ENCODE results near the gene IDUA. TPM values are rescaled to one million over a fixed set of nuclear protein-coding genes. Genes with fewer than 3 reads are reported as not detected.

Gene IDUA
- total and polyA plus RNA-seq, 2 of the 4 experiments (the other 2 are of a cell fraction), result 0.72 to 12.5 TPM

GRCh38 chr4:1001561-1002130 lies 14.8 kb downstream of the IDUA start:
- dilution Hi-C loops (cut with HindIII; ENCODE audit: low sequenced_read_pairs, unreplicated experiment), result no loop called here
- Histone ChIP-seq H3K79me1 (ENCODE audit: low read depth in 1 of 2, low read length in 2 of 2) (no peaks in the 10 kb centered on the region), H4K8ac (ENCODE audit: low read depth in 2 of 2, low read length in 2 of 2) (no peak overlapping the region), H2BK120ac (ENCODE audit: low read depth, low read length) (no peak overlapping the region), H3K56ac (ENCODE audit: extremely low read depth, insufficient read depth, low read length) (no peak overlapping the region), H3K9me1 (ENCODE audit: insufficient read depth, low read length) (no peaks in the 10 kb centered on the region), H4K5ac (ENCODE audit: low read depth, low read length) (no peak overlapping the region), H4K91ac (ENCODE audit: insufficient read depth, low read depth, low read length) (no peak overlapping the region), H3K18ac (ENCODE audit: low read depth, low read length) (no peak overlapping the region), H2AK5ac (ENCODE audit: low read depth, low read length) (no peak overlapping the region), H3K4me2 (ENCODE audit: low read depth, low read length) (no peak overlapping the region), H2BK5ac (ENCODE audit: low read depth, low read length, poor library complexity, severe bottlenecking) (no peak overlapping the region), H4K20me1 (ENCODE audit: insufficient read depth, low read length) (peaks cover 9% of the 10 kb centered on the region), H2BK15ac (ENCODE audit: low read depth, low read length) (no peak overlapping the region), H2BK20ac (ENCODE audit: low read depth, low read length) (no peak overlapping the region), H3K36me3 (ENCODE audit: control insufficient read depth, insufficient read depth, low read length) (no peaks in the 10 kb centered on the region), H3K27me3 (ENCODE audit: control insufficient read depth, insufficient read depth, low read length) (peaks cover 67% of the 10 kb centered on the region), H2AFZ (replicated peaks; ENCODE audit: low read length, poor library complexity) (peak overlapping the region; percentile 0), H3K4ac (ENCODE audit: low read depth, low read length) (no peak overlapping the region), H3K4me3 (ENCODE audit: insufficient read depth, low read depth, low read length) (no peak overlapping the region), H3K14ac (replicated peaks; ENCODE audit: low read depth, low read length) (no peak overlapping the region), H3K4me1 (ENCODE audit: control insufficient read depth, insufficient read depth, low read length) (peaks cover 4% of the 10 kb centered on the region; the same call in 1 of the 2 replicates), H2AK9ac (replicated peaks; ENCODE audit: low read depth, low read length, poor library complexity) (no peak overlapping the region), H3K9me3 (ENCODE audit: control insufficient read depth, insufficient read depth, low read length) (peaks cover under 1% of the 10 kb centered on the region), H3K9ac (ENCODE audit: low read depth, low read length) (no peak overlapping the region), H3K23ac (ENCODE audit: low read depth, low read length) (no peak overlapping the region), H3K27ac (ENCODE audit: insufficient read depth, low read length) (no peak overlapping the region)
- BruUV-seq (replicated peaks), result no TSS peak
- CTCF ChIA-PET, result no interaction called here
- POLR2A ChIA-PET (ENCODE audit: unreplicated experiment), result no interaction called here
- in situ Hi-C loops (cut with MboI; ENCODE audit: low sequenced_read_pairs), result no loop called here
- ATAC-seq (ENCODE audit: low read depth) (no peak), DNase-seq (no peak)
- TF ChIP-seq FOS (IDR thresholded peaks at IDR 0.05; ENCODE audit: low read depth, low read length) (no peak), RAD21 (IDR thresholded peaks at IDR 0.05; ENCODE audit: low read length) (no peak), NFE2L2 (IDR thresholded peaks at IDR 0.05; ENCODE audit: low read depth, low read length) (no peak), RCOR1 (IDR thresholded peaks at IDR 0.05; ENCODE audit: insufficient replicate concordance, low read length) (no peak), MAZ (IDR thresholded peaks at IDR 0.05; ENCODE audit: borderline replicate concordance, low read depth, low read length) (no peak), USF2 (IDR thresholded peaks at IDR 0.05; ENCODE audit: low read depth, low read length) (no peak), SMC3 (IDR thresholded peaks at IDR 0.05; ENCODE audit: low read depth, low read length) (no peak), RFX5 (IDR thresholded peaks at IDR 0.05; ENCODE audit: low read depth, low read length) (no peak), MAFK (IDR thresholded peaks at IDR 0.05; ENCODE audit: low read depth, low read length) (no peak), POLR2A (IDR thresholded peaks at IDR 0.05; ENCODE audit: low read depth, low read length) (no peak), BHLHE40 (IDR thresholded peaks at IDR 0.05; ENCODE audit: low read depth, low read length) (no peak), MXI1 (IDR thresholded peaks at IDR 0.05; ENCODE audit: borderline replicate concordance, low read depth, low read length) (no peak), CHD1 (IDR thresholded peaks at IDR 0.05; ENCODE audit: low read depth, low read length) (no peak), CEBPB (IDR thresholded peaks at IDR 0.05; ENCODE audit: low read depth, low read length) (no peak)
- TF ChIP-seq, protein P1, sequence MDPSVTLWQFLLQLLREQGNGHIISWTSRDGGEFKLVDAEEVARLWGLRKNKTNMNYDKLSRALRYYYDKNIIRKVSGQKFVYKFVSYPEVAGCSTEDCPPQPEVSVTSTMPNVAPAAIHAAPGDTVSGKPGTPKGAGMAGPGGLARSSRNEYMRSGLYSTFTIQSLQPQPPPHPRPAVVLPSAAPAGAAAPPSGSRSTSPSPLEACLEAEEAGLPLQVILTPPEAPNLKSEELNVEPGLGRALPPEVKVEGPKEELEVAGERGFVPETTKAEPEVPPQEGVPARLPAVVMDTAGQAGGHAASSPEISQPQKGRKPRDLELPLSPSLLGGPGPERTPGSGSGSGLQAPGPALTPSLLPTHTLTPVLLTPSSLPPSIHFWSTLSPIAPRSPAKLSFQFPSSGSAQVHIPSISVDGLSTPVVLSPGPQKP (IDR thresholded peaks at IDR 0.05; ENCODE audit: borderline replicate concordance, low read depth, low read length), result no peak
- TF ChIP-seq, protein P2, sequence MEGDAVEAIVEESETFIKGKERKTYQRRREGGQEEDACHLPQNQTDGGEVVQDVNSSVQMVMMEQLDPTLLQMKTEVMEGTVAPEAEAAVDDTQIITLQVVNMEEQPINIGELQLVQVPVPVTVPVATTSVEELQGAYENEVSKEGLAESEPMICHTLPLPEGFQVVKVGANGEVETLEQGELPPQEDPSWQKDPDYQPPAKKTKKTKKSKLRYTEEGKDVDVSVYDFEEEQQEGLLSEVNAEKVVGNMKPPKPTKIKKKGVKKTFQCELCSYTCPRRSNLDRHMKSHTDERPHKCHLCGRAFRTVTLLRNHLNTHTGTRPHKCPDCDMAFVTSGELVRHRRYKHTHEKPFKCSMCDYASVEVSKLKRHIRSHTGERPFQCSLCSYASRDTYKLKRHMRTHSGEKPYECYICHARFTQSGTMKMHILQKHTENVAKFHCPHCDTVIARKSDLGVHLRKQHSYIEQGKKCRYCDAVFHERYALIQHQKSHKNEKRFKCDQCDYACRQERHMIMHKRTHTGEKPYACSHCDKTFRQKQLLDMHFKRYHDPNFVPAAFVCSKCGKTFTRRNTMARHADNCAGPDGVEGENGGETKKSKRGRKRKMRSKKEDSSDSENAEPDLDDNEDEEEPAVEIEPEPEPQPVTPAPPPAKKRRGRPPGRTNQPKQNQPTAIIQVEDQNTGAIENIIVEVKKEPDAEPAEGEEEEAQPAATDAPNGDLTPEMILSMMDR (conservative IDR thresholded peaks at IDR 0.05; ENCODE audit: low read depth, low read length), result no peak
- WGBS, 2 experiments (ENCODE audit: extremely low coverage in 2 of 2, insufficient read length in 1 of 2), result 27% methylated on average over 19 of the region's 48 CpGs; no CpG with 5 or more reads in 1 of the 2 experiments
- intact Hi-C loops (cut with micrococcal nuclease), result no loop called here
